Mucosa of descending colon (tissue), 3 donors: ENCODE measurements around the gene TACC2. TPM values are rescaled to one million over a fixed set of nuclear protein-coding genes. Genes with fewer than 3 reads are reported as not detected.
"Not testable (repeated sequence)": the region's sequence is repeated elsewhere in the genome, so short reads cannot be mapped to it uniquely, and the experiment has no call there.

Experiments used
- ATAC-seq: fragments of 200-7000 bp; cut with Tn5 transposase; one replicate; pipeline ENCODE4 v1.9.1; 2020; ENCODE audit warnings: mild to moderate bottlenecking, moderate library complexity
- DNase-seq, 3 donors: peaks; one replicate each; pipeline ENCODE4 v3.0.0-alpha.2; 2020
- H3K36me3 ChIP-seq: fragments of 200-600 bp; one replicate; pipeline ENCODE4 v1.8.0; 2021; ENCODE audit warnings: low read depth, mild to moderate bottlenecking
- H3K4me1 ChIP-seq: fragments of 200-600 bp; one replicate; pipeline ENCODE4 v1.8.0; 2021; ENCODE audit warnings: low read depth, mild to moderate bottlenecking
- H3K4me3 ChIP-seq: fragments of 200-600 bp; one replicate; pipeline ENCODE4 v1.8.0; 2021; ENCODE audit warnings: mild to moderate bottlenecking
- H3K9me3 ChIP-seq: fragments of 200-600 bp; one replicate; pipeline ENCODE4 v1.8.0; 2021; ENCODE audit warnings: mild to moderate bottlenecking
- CTCF ChIP-seq: fragments of 200-600 bp; IDR thresholded peaks from one replicate; pipeline ENCODE4 v1.8.0; 2022; ENCODE audit warnings: antibody characterized with exemption, mild to moderate bottlenecking
- intact Hi-C, 2 donors: fragments of 100-400 bp; cut with DNase I in 1 of 2; cut with micrococcal nuclease in 1 of 2; formaldehyde crosslinking; loops; one replicate each; pipeline versions ENCODE4 v1.11.0 to v1.11.1; 2022; cut with DNase I, micrococcal nuclease
- total RNA-seq, 3 donors: library from RNA; stranded (reverse); fragmentation: NEBNext Ultra II Directional in 2 of 3; extraction: Animal tissue kit (Norgen Biotek cat#: 25700) in 2 of 3; gene quantifications; one replicate each; pipeline versions ENCODE4 v1.2.1 to v1.2.4, GENCODE V29; 2021 to 2023
- donor health status: DM: no; HTN: no; CAD: no; lungs with moderate emphysema.
- donor health status: DM: no; HTN: no; CAD: no.
- donor health status: DM: no; HTN: yes; CAD: no.

Gene TACC2
- total RNA-seq, 3 donors from 2014 or later: 97.5 to 170 (median 133) TPM

GRCh38 chr10:122007415-122007814 lies 18.5 kb downstream of the TACC2 start:
- DNase-seq (no peak), ATAC-seq (peak; percentile 69)
- no peaks in the 10 kb centered on the region for H3K36me3 ChIP-seq
- intact Hi-C loops: no loop called here
- H3K9me3 ChIP-seq: no peaks in the 10 kb centered on the region
- no peak for TF ChIP-seq CTCF
- no peak overlapping the region for H3K4me3 ChIP-seq
- H3K4me1 ChIP-seq: peaks cover 7% of the 10 kb centered on the region

- peaks cover 10% of the 10 kb centered on the region for H3K4me1 ChIP-seq
- H3K36me3 ChIP-seq: no peaks in the 10 kb centered on the region
- no peaks in the 10 kb centered on the region for H3K9me3 ChIP-seq
- intact Hi-C loops: no loop called here
- no peak for TF ChIP-seq CTCF
- DNase-seq (no peak), ATAC-seq (no peak)
- no peak overlapping the region for H3K4me3 ChIP-seq
Measured at GRCh38 chr10:122010405-122011050, 21.6 kb downstream of the TACC2 start.

GRCh38 chr10:122012731-122013130 lies 23.8 kb downstream of the TACC2 start:
- ATAC-seq: no peak
- no peaks in the 10 kb centered on the region for H3K9me3 ChIP-seq
- no peak for TF ChIP-seq CTCF
- no peak for DNase-seq
- peaks cover 5% of the 10 kb centered on the region for H3K4me1 ChIP-seq
- H3K4me3 ChIP-seq: no peak overlapping the region
- H3K36me3 ChIP-seq: no peaks in the 10 kb centered on the region
- intact Hi-C loops: no loop called here

GRCh38 chr10:122013311-122013780 lies 24.4 kb downstream of the TACC2 start:
- Histone ChIP-seq H3K4me3 (no peak overlapping the region), H3K4me1 (peaks cover 6% of the 10 kb centered on the region), H3K36me3 (no peaks in the 10 kb centered on the region), H3K9me3 (no peaks in the 10 kb centered on the region)
- no peak for DNase-seq
- TF ChIP-seq CTCF: no peak
- intact Hi-C loops: no loop called here
- ATAC-seq: no peak

GRCh38 chr10:122014652-122015248 lies 25.8 kb downstream of the TACC2 start:
- intact Hi-C loops: no loop called here
- Histone ChIP-seq H3K4me1 (peaks cover 6% of the 10 kb centered on the region), H3K36me3 (no peaks in the 10 kb centered on the region), H3K4me3 (no peak overlapping the region), H3K9me3 (no peaks in the 10 kb centered on the region)
- TF ChIP-seq CTCF: no peak
- DNase-seq (peak in 1 of 3 donors; percentile 67), ATAC-seq (peak; percentile 65)

- intact Hi-C loops, H3K36me3 ChIP-seq, H3K4me3 ChIP-seq, DNase-seq, ATAC-seq, H3K9me3 ChIP-seq: not testable (repeated sequence)
- peaks cover 11% of the 10 kb centered on the region for H3K4me1 ChIP-seq
Measured at GRCh38 chr10:122017926-122018325, 29.0 kb downstream of the TACC2 start.
